Lower lobe of right lung (tissue), 2 donors: Measurements from ENCODE around the gene PPP1R14D. TPM values are rescaled to one million over a fixed set of nuclear protein-coding genes. Genes with fewer than 3 reads are reported as not detected.

Experiments used
- ATAC-seq, 2 donors: fragments of 200-7000 bp; cut with Tn5 transposase; one replicate each; pipeline ENCODE4 v1.9.1; 2020 to 2022; ENCODE audit warnings: mild to moderate bottlenecking in 2 of 2, moderate library complexity in 2 of 2
- DNase-seq: peaks from one replicate; pipeline ENCODE4 v3.0.0-alpha.2; 2020
- H3K27ac ChIP-seq: fragments of 200-600 bp; one replicate; pipeline ENCODE4 v1.8.0; 2022
- H3K27me3 ChIP-seq: fragments of 200-600 bp; one replicate; pipeline ENCODE4 v1.8.0; 2022; ENCODE audit warnings: low read depth
- H3K36me3 ChIP-seq: fragments of 200-600 bp; one replicate; pipeline ENCODE4 v1.8.0; 2022; ENCODE audit warnings: mild to moderate bottlenecking
- H3K4me1 ChIP-seq: fragments of 200-600 bp; one replicate; pipeline ENCODE4 v1.8.0; 2022
- H3K4me3 ChIP-seq: fragments of 200-600 bp; one replicate; pipeline ENCODE4 v1.8.0; 2022; ENCODE audit warnings: mild to moderate bottlenecking
- H3K9me3 ChIP-seq: fragments of 200-600 bp; one replicate; pipeline ENCODE4 v1.8.0; 2022
- intact Hi-C: fragments of 100-400 bp; cut with DNase I; formaldehyde crosslinking; loops from one replicate; pipeline ENCODE4 v1.11.0; 2022
- total RNA-seq: library from RNA; stranded (reverse); fragmentation: NEBNext Ultra II Directional; extraction: Animal tissue kit (Norgen Biotek cat#: 25700); gene quantifications from one replicate; pipeline ENCODE4 v1.2.1, GENCODE V29; 2021
- TF ChIP-seq, protein P1 (sequence below): fragments of 200-600 bp; IDR thresholded peaks from one replicate; pipeline ENCODE4 v1.8.0; 2022; ENCODE audit warnings: antibody characterized with exemption, mild to moderate bottlenecking
- donor health status: DM: no; HTN: yes; CAD: no; lungs with severe emphysema.

The PPP1R14D gene
- total RNA-seq, 1 donor from 2014 or later: 0.53 TPM

GRCh38 chr15:40855706-40856234, 27.3 kb upstream of the PPP1R14D start:
- Histone ChIP-seq H3K27me3 (no peaks in the 10 kb centered on the region), H3K4me3 (no peak overlapping the region), H3K27ac (no peak overlapping the region), H3K4me1 (peaks cover 23% of the 10 kb centered on the region), H3K36me3 (peaks cover 49% of the 10 kb centered on the region), H3K9me3 (no peaks in the 10 kb centered on the region)
- no peak for ATAC-seq
- DNase-seq: no peak
- TF ChIP-seq, protein P1, sequence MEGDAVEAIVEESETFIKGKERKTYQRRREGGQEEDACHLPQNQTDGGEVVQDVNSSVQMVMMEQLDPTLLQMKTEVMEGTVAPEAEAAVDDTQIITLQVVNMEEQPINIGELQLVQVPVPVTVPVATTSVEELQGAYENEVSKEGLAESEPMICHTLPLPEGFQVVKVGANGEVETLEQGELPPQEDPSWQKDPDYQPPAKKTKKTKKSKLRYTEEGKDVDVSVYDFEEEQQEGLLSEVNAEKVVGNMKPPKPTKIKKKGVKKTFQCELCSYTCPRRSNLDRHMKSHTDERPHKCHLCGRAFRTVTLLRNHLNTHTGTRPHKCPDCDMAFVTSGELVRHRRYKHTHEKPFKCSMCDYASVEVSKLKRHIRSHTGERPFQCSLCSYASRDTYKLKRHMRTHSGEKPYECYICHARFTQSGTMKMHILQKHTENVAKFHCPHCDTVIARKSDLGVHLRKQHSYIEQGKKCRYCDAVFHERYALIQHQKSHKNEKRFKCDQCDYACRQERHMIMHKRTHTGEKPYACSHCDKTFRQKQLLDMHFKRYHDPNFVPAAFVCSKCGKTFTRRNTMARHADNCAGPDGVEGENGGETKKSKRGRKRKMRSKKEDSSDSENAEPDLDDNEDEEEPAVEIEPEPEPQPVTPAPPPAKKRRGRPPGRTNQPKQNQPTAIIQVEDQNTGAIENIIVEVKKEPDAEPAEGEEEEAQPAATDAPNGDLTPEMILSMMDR: no peak
- intact Hi-C loops: no loop called here

DNA sequence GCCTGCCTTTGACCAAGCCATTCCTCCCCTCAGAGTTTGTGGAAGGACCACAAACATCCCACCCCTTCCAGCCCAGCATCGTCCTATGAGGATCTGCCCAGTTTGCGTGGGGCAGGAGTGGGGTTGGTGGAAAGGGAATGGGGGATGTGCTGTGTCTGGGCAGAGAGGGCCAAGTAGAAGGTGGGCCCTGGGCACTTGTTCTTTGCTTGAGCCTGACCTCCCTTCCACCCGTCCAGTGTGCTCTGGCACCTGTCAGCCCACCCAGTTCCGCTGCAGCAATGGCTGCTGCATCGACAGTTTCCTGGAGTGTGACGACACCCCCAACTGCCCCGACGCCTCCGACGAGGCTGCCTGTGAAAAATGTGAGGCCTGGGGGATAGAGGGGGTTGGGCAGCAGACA, 25.7 kb upstream of the PPP1R14D start:
- Histone ChIP-seq H3K27me3 (no peaks in the 10 kb centered on the region), H3K4me1 (peaks cover 18% of the 10 kb centered on the region), H3K9me3 (no peaks in the 10 kb centered on the region), H3K27ac (no peak overlapping the region), H3K36me3 (peaks cover 59% of the 10 kb centered on the region), H3K4me3 (no peak overlapping the region)
- ATAC-seq: no peak
- no peak for DNase-seq
- intact Hi-C loops: no loop called here
- TF ChIP-seq, protein P1: no peak

DNA sequence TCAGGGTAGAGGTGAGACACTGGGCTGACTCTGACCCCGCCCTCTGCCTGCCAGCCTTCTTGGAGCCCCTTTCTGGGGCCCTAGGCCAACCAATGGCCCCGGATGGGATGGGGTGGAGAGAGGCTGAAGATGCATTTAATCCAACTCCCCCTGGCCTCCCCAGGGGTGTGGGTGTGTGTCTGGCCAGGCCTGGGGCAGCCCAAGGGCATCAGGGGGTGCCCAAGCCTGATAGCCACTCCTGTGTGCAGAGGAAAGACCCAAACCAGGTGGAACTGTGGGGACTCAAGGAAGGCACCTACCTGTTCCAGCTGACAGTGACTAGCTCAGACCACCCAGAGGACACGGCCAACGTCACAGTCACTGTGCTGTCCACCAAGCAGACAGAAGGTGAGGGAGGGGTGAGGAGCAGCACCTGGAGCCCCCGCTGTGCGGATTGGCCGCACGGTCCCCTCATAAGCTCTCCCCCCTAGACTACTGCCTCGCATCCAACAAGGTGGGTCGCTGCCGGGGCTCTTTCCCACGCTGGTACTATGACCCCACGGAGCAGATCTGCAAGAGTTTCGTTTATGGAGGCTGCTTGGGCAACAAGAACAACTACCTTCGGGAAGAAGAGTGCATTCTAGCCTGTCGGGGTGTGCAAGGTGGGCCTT, 24.9 kb upstream of the PPP1R14D start:
- H3K36me3 ChIP-seq: peaks cover 59% of the 10 kb centered on the region
- H3K4me1 ChIP-seq: peaks cover 16% of the 10 kb centered on the region
- H3K27ac ChIP-seq: no peak overlapping the region
- H3K4me3 ChIP-seq: no peak overlapping the region
- no peak for DNase-seq
- no peak for ATAC-seq
- H3K27me3 ChIP-seq: no peaks in the 10 kb centered on the region
- TF ChIP-seq, protein P1: no peak
- H3K9me3 ChIP-seq: no peaks in the 10 kb centered on the region
- intact Hi-C loops: no loop called here

GRCh38 chr15:40852529-40852928, 24.0 kb upstream of the PPP1R14D start:
- Histone ChIP-seq H3K4me1 (peaks cover 18% of the 10 kb centered on the region), H3K27ac (no peak overlapping the region), H3K9me3 (no peaks in the 10 kb centered on the region), H3K27me3 (no peaks in the 10 kb centered on the region), H3K4me3 (no peak overlapping the region), H3K36me3 (peaks cover 59% of the 10 kb centered on the region)
- TF ChIP-seq, protein P1: no peak
- ATAC-seq (no peak), DNase-seq (no peak)
- intact Hi-C loops: no loop called here

GRCh38 chr15:40850576-40851112, 22.1 kb upstream of the PPP1R14D start:
- TF ChIP-seq, protein P1: no peak
- intact Hi-C loops: no loop called here

More at GRCh38 chr15:40850576-40851112, 22.1 kb upstream of the PPP1R14D start:
- DNase-seq: no peak
- H3K36me3 ChIP-seq: peaks cover 42% of the 10 kb centered on the region
- peaks cover 1% of the 10 kb centered on the region for H3K27me3 ChIP-seq
- ATAC-seq: no peak
- no peaks in the 10 kb centered on the region for H3K9me3 ChIP-seq
- no peak overlapping the region for H3K4me3 ChIP-seq
- no peak overlapping the region for H3K27ac ChIP-seq
- peaks cover 28% of the 10 kb centered on the region for H3K4me1 ChIP-seq
